ENCODE data around the gene C12orf42. TPM values are rescaled to one million over a fixed set of nuclear protein-coding genes. Genes with fewer than 3 reads are reported as not detected.

The C12orf42 gene
- not detected for polyA plus RNA-seq (2013, experiment 1 of 2; ENCODE audit: insufficient read length)
- not detected for polyA plus RNA-seq (2013, experiment 2 of 2; ENCODE audit: insufficient read length)

- DNase-seq, result no peak
These were observed at the start of gene C12orf42 for GRCh38 chr12:103495469-103496456. Gene C12orf42, minus strand, starts transcription at chr12:103495968. Its CDS starts 17,542 bp downstream, at chr12:103478426.

GRCh38 chr12:103542078-103542477, 46.3 kb upstream of the C12orf42 start:
- no peak for DNase-seq

- no peak for DNase-seq
These were observed 44.6 kb upstream of the C12orf42 start for GRCh38 chr12:103540319-103540718.

GRCh38 chr12:103538397-103538796, 42.6 kb upstream of the C12orf42 start:
- no peak for DNase-seq

GRCh38 chr12:103530307-103531066, 34.7 kb upstream of the C12orf42 start:
- no peak for DNase-seq

- DNase-seq, result no peak
These were observed 33.5 kb upstream of the C12orf42 start for GRCh38 chr12:103529306-103529705.

GRCh38 chr12:103524238-103524875, 28.6 kb upstream of the C12orf42 start:
- DNase-seq, result no peak

- DNase-seq, result no peak
These were observed 28.0 kb upstream of the C12orf42 start for GRCh38 chr12:103523771-103524170.

GRCh38 chr12:103520686-103521215, 25.0 kb upstream of the C12orf42 start:
- DNase-seq, result no peak

- DNase-seq, result no peak
These were observed 23.9 kb upstream of the C12orf42 start for GRCh38 chr12:103519632-103520031.

- DNase-seq, result no peak
These were observed 23.1 kb upstream of the C12orf42 start for GRCh38 chr12:103518899-103519298.

- no peak for DNase-seq
These were observed 21.4 kb upstream of the C12orf42 start for GRCh38 chr12:103517161-103517560.

GRCh38 chr12:103515341-103515740, 19.6 kb upstream of the C12orf42 start:
- no peak for DNase-seq

GRCh38 chr12:103513875-103514274, 18.1 kb upstream of the C12orf42 start:
- DNase-seq, result no peak

GRCh38 chr12:103505371-103506236, 9.8 kb upstream of the C12orf42 start:
- DNase-seq, result no peak

GRCh38 chr12:103504606-103505005, 8.8 kb upstream of the C12orf42 start:
- no peak for DNase-seq

- DNase-seq, result no peak
These were observed 8.0 kb upstream of the C12orf42 start for GRCh38 chr12:103503546-103504480.

- DNase-seq, result no peak
These were observed 5.7 kb upstream of the C12orf42 start for GRCh38 chr12:103501447-103501846.

GRCh38 chr12:103499571-103499970, 3.8 kb upstream of the C12orf42 start:
- no peak for DNase-seq

- no peak for DNase-seq
These were observed 3.2 kb upstream of the C12orf42 start for GRCh38 chr12:103498990-103499389.
